T-helper 2 cell treated with Interferon-gamma antibody and Interleukin-4, amounts not matched to agents 5 μg/mL and 100 μg/mL, for 36 hours (primary cell): ENCODE measurements around the gene PPCS.
A peak's percentile ranks its signal among the peaks of the same experiment; 100 is the strongest.

Experiments
- DNase-seq: peaks from one replicate; pipeline ENCODE4 v3.0.0; 2021; ENCODE audit warnings: low spot score
- H3K27ac Mint-ChIP-seq: one replicate; pipeline ENCODE4 v1.8.0; 2021; ENCODE audit warnings: mild to moderate bottlenecking, mixed read lengths
- H3K27me3 Mint-ChIP-seq: one replicate; pipeline ENCODE4 v1.8.0; 2021; ENCODE audit warnings: low read depth, mixed read lengths
- H3K36me3 Mint-ChIP-seq: one replicate; pipeline ENCODE4 v1.8.0; 2021; ENCODE audit warnings: low read depth, mixed read lengths
- H3K4me1 Mint-ChIP-seq: one replicate; pipeline ENCODE4 v1.8.0; 2021; ENCODE audit warnings: low read depth, mixed read lengths
- H3K4me3 Mint-ChIP-seq: one replicate; pipeline ENCODE4 v1.8.0; 2022; ENCODE audit warnings: mild to moderate bottlenecking, moderate library complexity, mixed read lengths
- H3K9me3 Mint-ChIP-seq: one replicate; pipeline ENCODE4 v1.8.0; 2021; ENCODE audit warnings: mixed read lengths

PPCS gene

GRCh38 chr1:42431514-42431913, 24.8 kb upstream of the PPCS start:
- no peaks in the 10 kb centered on the region for H3K9me3 Mint-ChIP-seq
- no peak overlapping the region for H3K27ac Mint-ChIP-seq
- no peaks in the 10 kb centered on the region for H3K4me1 Mint-ChIP-seq
- H3K27me3 Mint-ChIP-seq: peaks cover 3% of the 10 kb centered on the region
- no peak overlapping the region for H3K4me3 Mint-ChIP-seq
- no peak for DNase-seq
- no peaks in the 10 kb centered on the region for H3K36me3 Mint-ChIP-seq

DNA sequence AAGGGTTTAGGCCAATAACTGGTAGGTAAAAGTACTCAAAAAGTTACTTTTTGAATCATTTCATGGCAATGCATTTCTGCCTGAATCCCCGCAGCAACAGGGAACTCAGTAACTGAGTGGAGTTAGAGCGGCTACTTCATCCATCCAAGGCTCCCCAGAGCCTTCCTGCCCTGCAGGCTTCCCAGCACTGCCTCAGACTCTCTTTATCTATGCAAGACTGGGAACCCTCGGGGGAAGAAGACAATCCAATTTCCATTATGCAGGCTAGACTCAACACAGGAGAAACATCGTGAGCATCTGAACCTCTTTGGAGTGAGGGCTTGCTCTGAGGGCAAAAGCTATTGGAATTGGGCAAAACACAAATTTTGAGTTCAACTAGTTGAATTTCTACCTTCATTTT, 23.6 kb upstream of the PPCS start:
- H3K9me3 Mint-ChIP-seq: no peaks in the 10 kb centered on the region
- H3K27ac Mint-ChIP-seq: no peak overlapping the region
- H3K4me3 Mint-ChIP-seq: no peak overlapping the region
- no peaks in the 10 kb centered on the region for H3K36me3 Mint-ChIP-seq
- H3K27me3 Mint-ChIP-seq: peaks cover 3% of the 10 kb centered on the region
- H3K4me1 Mint-ChIP-seq: no peaks in the 10 kb centered on the region
- no peak for DNase-seq

- no peaks in the 10 kb centered on the region for H3K9me3 Mint-ChIP-seq
- DNase-seq: no peak
- H3K27ac Mint-ChIP-seq: no peak overlapping the region
- H3K4me3 Mint-ChIP-seq: no peak overlapping the region
- H3K4me1 Mint-ChIP-seq: no peaks in the 10 kb centered on the region
- no peaks in the 10 kb centered on the region for H3K36me3 Mint-ChIP-seq
- H3K27me3 Mint-ChIP-seq: peaks cover 3% of the 10 kb centered on the region
Observed at GRCh38 chr1:42433369-42433768, 23.0 kb upstream of the PPCS start.

- Mint-ChIP-seq H3K4me1 (no peaks in the 10 kb centered on the region), H3K9me3 (no peaks in the 10 kb centered on the region), H3K4me3 (no peak overlapping the region), H3K27ac (no peak overlapping the region), H3K36me3 (no peaks in the 10 kb centered on the region), H3K27me3 (peaks cover 3% of the 10 kb centered on the region)
- DNase-seq: no peak
Observed at GRCh38 chr1:42434340-42434739, 22.0 kb upstream of the PPCS start.

- Mint-ChIP-seq H3K27ac (no peak overlapping the region), H3K4me1 (no peaks in the 10 kb centered on the region), H3K4me3 (no peak overlapping the region), H3K27me3 (peaks cover 2% of the 10 kb centered on the region), H3K9me3 (no peaks in the 10 kb centered on the region), H3K36me3 (no peaks in the 10 kb centered on the region)
- no peak for DNase-seq
Observed at GRCh38 chr1:42439940-42440339, 16.4 kb upstream of the PPCS start.

DNA sequence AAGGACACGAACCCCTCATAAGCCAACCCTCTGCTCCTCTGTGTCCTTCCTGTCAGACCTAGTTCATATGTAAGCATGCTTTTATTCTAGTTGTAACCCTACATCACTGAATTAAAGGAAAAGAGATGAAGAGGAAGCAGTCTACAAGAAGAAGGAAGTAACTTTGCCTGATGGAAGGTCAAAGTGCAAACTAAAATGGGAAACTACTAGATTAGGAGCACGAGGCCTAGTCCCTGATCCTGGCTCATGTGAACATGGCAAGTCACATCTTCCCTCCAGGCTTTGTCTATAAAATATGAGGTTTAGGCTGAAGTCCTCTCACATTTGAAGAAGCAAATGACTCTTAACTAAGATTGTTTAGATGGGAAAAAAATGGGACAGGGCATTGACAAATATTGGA, 13.7 kb upstream of the PPCS start:
- no peak overlapping the region for H3K4me3 Mint-ChIP-seq
- no peaks in the 10 kb centered on the region for H3K36me3 Mint-ChIP-seq
- H3K27ac Mint-ChIP-seq: no peak overlapping the region
- no peaks in the 10 kb centered on the region for H3K9me3 Mint-ChIP-seq
- no peaks in the 10 kb centered on the region for H3K4me1 Mint-ChIP-seq
- no peak for DNase-seq
- H3K27me3 Mint-ChIP-seq: no peaks in the 10 kb centered on the region

DNA sequence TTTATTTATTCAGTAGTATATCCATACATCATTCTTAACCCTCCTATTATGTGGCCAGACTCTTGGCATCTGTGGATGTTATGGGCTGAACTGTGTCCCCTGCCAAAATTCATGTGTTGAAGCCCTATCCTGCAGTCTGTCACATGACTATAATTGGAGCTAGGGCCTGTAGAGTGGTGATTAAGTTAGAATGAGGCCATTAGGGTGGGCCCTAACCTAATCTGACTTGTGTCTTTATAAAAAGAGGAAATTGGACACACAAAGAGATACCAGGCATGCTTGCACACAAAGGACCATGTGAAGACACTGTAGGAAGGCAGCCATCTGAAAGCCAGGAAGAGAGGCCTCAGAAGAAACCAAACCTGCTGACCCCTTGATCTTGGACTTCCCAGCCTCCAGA, 7.1 kb upstream of the PPCS start:
- H3K9me3 Mint-ChIP-seq: no peaks in the 10 kb centered on the region
- H3K4me3 Mint-ChIP-seq: no peak overlapping the region
- no peak overlapping the region for H3K27ac Mint-ChIP-seq
- no peaks in the 10 kb centered on the region for H3K36me3 Mint-ChIP-seq
- peaks cover 6% of the 10 kb centered on the region for H3K4me1 Mint-ChIP-seq
- H3K27me3 Mint-ChIP-seq: peaks cover 5% of the 10 kb centered on the region
- DNase-seq: no peak

DNA sequence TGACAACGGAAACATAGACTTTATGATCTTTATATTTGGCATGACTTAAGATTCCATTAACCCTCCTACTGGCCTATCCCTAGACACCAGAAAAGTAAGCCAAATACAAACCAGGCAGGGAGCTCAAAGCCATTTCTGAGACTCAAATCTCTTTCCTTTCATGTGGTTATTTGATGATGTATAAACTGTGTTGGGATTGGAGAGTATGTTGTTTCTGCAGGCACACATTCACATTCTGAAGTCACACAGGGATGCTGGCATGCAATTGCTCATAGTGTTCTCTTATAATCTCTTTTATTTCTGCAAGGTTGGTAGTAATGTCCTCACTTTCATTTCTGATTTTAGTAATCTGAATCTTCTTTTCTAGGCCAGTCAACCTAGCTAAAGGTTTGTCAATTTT, 6.3 kb upstream of the PPCS start:
- peaks cover 8% of the 10 kb centered on the region for H3K4me1 Mint-ChIP-seq
- H3K9me3 Mint-ChIP-seq: no peaks in the 10 kb centered on the region
- H3K27me3 Mint-ChIP-seq: peaks cover 5% of the 10 kb centered on the region
- H3K27ac Mint-ChIP-seq: no peak overlapping the region
- H3K4me3 Mint-ChIP-seq: no peak overlapping the region
- no peaks in the 10 kb centered on the region for H3K36me3 Mint-ChIP-seq
- DNase-seq: no peak

DNA sequence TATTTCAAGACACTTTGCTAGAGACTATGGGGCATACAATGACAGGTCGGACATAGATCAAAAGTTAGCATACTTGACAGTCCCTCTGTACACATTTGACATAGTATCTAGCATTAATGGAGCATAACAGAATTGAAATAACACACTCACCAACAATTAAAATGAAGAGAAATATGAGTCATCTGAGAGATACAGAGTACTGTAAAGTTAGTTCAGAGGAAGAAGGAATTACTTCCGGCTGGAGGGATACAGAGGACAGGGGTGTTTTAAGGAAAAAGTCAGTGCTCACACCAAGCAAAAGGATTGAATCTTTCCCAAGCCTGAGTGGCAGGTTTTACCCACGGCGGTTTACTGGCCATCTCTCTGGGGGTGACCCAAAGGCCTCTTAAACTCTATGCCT, 3.0 kb upstream of the PPCS start:
- Mint-ChIP-seq H3K4me3 (no peak overlapping the region), H3K27ac (no peak overlapping the region)

DNA sequence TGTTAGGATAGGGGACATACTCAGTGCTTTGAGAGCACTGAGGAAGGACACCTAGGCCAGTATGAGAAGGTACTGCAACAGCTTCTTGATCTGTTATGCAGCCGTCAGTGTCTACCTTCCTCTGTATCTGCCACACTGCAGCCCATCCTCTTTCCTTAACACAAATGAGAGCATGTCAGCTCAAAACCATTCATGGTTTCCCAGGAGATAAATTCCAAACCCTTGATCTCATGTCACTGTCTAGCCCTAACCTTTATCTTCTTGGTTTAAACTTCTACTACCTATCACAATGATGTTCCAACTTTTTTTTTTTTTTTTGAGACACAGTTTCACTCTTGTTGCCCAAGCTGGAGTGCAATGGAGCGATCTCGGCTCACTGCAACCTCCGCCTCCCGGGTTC, 1.9 kb upstream of the PPCS start:
- DNase-seq: no peak
- Mint-ChIP-seq H3K9me3 (no peaks in the 10 kb centered on the region), H3K27me3 (peaks cover 5% of the 10 kb centered on the region), H3K27ac (no peak overlapping the region), H3K36me3 (peaks cover 20% of the 10 kb centered on the region), H3K4me1 (peaks cover 25% of the 10 kb centered on the region), H3K4me3 (peak overlapping the region; percentile 20)

More for the DNA sequence above, 3.0 kb upstream of the PPCS start:
- Mint-ChIP-seq H3K4me1 (peaks cover 25% of the 10 kb centered on the region), H3K9me3 (no peaks in the 10 kb centered on the region), H3K36me3 (peaks cover 13% of the 10 kb centered on the region), H3K27me3 (peaks cover 5% of the 10 kb centered on the region)
- no peak for DNase-seq

- H3K27ac Mint-ChIP-seq: peak overlapping the region; percentile 98
- H3K4me3 Mint-ChIP-seq: peak overlapping the region; percentile 98
- H3K27me3 Mint-ChIP-seq: peaks cover 2% of the 10 kb centered on the region
- H3K36me3 Mint-ChIP-seq: peaks cover 35% of the 10 kb centered on the region
- peaks cover 23% of the 10 kb centered on the region for H3K4me1 Mint-ChIP-seq
- H3K9me3 Mint-ChIP-seq: no peaks in the 10 kb centered on the region
- peak; percentile 61 for DNase-seq
Observed at GRCh38 chr1:42456754-42457089, 379 bp downstream of the PPCS start.

DNA sequence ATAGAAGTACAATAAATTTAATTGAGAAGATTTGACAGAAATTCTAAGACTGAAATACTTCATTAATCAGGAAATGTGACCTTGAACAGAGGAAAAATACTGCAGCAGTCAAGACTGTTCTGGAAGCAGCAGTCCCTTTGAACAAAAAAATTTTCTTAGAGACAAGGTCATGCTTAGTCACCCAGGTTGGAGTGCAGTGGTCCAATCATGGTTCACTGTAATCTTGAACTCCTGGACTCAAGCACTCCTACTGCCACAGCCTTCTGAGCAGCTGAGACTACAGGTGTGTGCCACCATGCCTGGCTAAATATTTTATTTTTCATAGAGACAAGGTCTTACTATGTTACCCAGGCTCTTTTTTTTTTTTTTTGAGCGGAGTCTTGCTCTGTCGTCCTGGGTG, 4.9 kb downstream of the PPCS start:
- H3K27ac Mint-ChIP-seq: no peak overlapping the region
- H3K4me3 Mint-ChIP-seq: no peak overlapping the region
- H3K4me1 Mint-ChIP-seq: peaks cover 31% of the 10 kb centered on the region
- no peak for DNase-seq
- no peaks in the 10 kb centered on the region for H3K9me3 Mint-ChIP-seq
- H3K27me3 Mint-ChIP-seq: peaks cover 11% of the 10 kb centered on the region
- peaks cover 37% of the 10 kb centered on the region for H3K36me3 Mint-ChIP-seq

- peaks cover 23% of the 10 kb centered on the region for H3K4me1 Mint-ChIP-seq
- peaks cover 27% of the 10 kb centered on the region for H3K36me3 Mint-ChIP-seq
- H3K9me3 Mint-ChIP-seq: no peaks in the 10 kb centered on the region
- H3K27ac Mint-ChIP-seq: peak within 1 kb of the TSS; percentile 72
- peaks cover 11% of the 10 kb centered on the region for H3K27me3 Mint-ChIP-seq
- peak; percentile 94 for DNase-seq
- peak within 1 kb of the TSS; percentile 79 for H3K4me3 Mint-ChIP-seq
Observed at GRCh38 chr1:42462828-42463763, 6.8 kb downstream of the PPCS start, which contains the start of gene CCDC30. CCDC30 (plus strand) TSS chr1:42463286; CDS start chr1:42480552, 17,266 bp downstream.

GRCh38 chr1:42463921-42464320, 7.6 kb downstream of the PPCS start:
- H3K9me3 Mint-ChIP-seq: no peaks in the 10 kb centered on the region
- peak overlapping the region; percentile 79 for H3K4me3 Mint-ChIP-seq
- peaks cover 11% of the 10 kb centered on the region for H3K27me3 Mint-ChIP-seq
- no peak for DNase-seq
- peaks cover 20% of the 10 kb centered on the region for H3K4me1 Mint-ChIP-seq
- no peak overlapping the region for H3K27ac Mint-ChIP-seq
- H3K36me3 Mint-ChIP-seq: peaks cover 19% of the 10 kb centered on the region

GRCh38 chr1:42466030-42466429, 9.7 kb downstream of the PPCS start:
- H3K4me1 Mint-ChIP-seq: peaks cover 16% of the 10 kb centered on the region
- H3K36me3 Mint-ChIP-seq: peaks cover 2% of the 10 kb centered on the region
- peaks cover 16% of the 10 kb centered on the region for H3K27me3 Mint-ChIP-seq
- H3K27ac Mint-ChIP-seq: no peak overlapping the region
- no peak for DNase-seq
- H3K9me3 Mint-ChIP-seq: no peaks in the 10 kb centered on the region
- no peak overlapping the region for H3K4me3 Mint-ChIP-seq
